ENCODE data around the gene GARS1. TPM values are rescaled to one million over a fixed set of nuclear protein-coding genes. Genes with fewer than 3 reads are reported as not detected.

GARS1 gene
- total RNA-seq, 1 experiment from 2014 or later, result 274 TPM

DNA sequence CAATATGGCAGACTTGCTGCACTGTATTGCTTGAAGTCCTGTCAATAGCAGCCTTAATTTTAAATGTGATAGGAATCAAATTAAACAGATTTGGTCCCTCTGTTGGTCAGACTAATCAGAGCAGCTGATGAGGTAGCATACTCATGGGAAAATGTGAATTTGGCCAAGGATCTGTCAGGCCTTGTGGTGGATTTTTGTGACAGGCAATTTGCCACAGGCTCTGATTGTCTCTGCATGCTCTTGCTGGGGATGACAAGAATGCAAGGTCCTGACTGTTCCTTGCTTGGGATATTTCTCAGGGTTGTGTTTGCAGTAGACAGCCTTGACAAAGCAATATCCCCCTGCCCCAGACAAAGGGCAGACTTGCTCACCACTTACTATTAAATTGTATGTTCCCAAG lies 41.5 kb upstream of the GARS1 start:
- Histone ChIP-seq H3K4me3 (no peak overlapping the region), H3K4me2 (no peak overlapping the region), H4K20me1 (ENCODE audit: insufficient read depth) (no peaks in the 10 kb centered on the region), H3K27me3 (ENCODE audit: insufficient read depth, low read depth) (no peaks in the 10 kb centered on the region), H3F3A (ENCODE audit: insufficient read depth, low read depth) (peaks cover 24% of the 10 kb centered on the region; the same call in 1 of the 2 replicates), H3K9me2 (ENCODE audit: insufficient read depth) (no peaks in the 10 kb centered on the region), H3K4me1 (replicated peaks; ENCODE audit: insufficient read depth) (peaks cover 32% of the 10 kb centered on the region), H3K9me3 (ENCODE audit: insufficient read depth, low read depth) (peaks cover 3% of the 10 kb centered on the region), H3K27ac (no peak overlapping the region), H2AFZ (no peak overlapping the region), H3K79me2 (ENCODE audit: low read depth) (no peaks in the 10 kb centered on the region), H3K36me3 (ENCODE audit: low read depth) (no peaks in the 10 kb centered on the region)
- intact Hi-C loops (cut with micrococcal nuclease; ENCODE audit: unreplicated experiment), result loop anchor here (5.0 kb wide), 1 partner anchor 46 kb away; no protein-coding TSS in a partner anchor
- ChIA-PET POLR2A (ENCODE audit: unreplicated experiment) (no interaction called here), CTCF (no interaction called here)
- TF ChIP-seq EZH2 (IDR thresholded peaks at IDR 0.05; ENCODE audit: low read depth) (no peak), CTCF (conservative IDR thresholded peaks at IDR 0.05) (no peak)
- no TSS peak for BruUV-seq (replicated peaks)
- no peak for DNase-seq

DNA sequence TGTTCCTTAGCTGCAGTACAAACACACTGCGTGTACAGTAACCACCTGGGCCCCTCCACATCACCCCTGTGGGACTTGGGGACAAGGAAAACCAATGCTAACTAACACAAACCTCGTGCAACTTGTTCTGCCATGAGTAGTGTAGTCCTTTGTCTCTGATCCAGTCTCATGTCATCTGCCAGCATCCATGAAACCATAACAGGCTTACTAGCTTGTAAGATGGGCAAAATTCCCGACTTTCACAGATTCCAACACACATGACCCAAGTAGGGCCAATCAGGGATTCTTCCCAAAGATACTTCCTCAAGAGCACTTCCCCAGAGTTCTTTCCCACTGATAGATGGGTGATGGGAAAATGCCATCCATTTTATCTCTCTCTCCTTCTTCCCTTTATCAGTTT lies 41.1 kb upstream of the GARS1 start:
- Histone ChIP-seq H3K4me3 (no peak overlapping the region), H3K36me3 (ENCODE audit: low read depth) (no peaks in the 10 kb centered on the region), H3K4me1 (replicated peaks; ENCODE audit: insufficient read depth) (peaks cover 32% of the 10 kb centered on the region), H2AFZ (no peak overlapping the region), H3K9me2 (ENCODE audit: insufficient read depth) (no peaks in the 10 kb centered on the region), H3F3A (ENCODE audit: insufficient read depth, low read depth) (peaks cover 24% of the 10 kb centered on the region; the same call in 1 of the 2 replicates), H3K4me2 (no peak overlapping the region), H3K27me3 (ENCODE audit: insufficient read depth, low read depth) (no peaks in the 10 kb centered on the region), H3K9me3 (ENCODE audit: insufficient read depth, low read depth) (peaks cover 3% of the 10 kb centered on the region), H3K79me2 (ENCODE audit: low read depth) (no peaks in the 10 kb centered on the region), H3K27ac (no peak overlapping the region), H4K20me1 (ENCODE audit: insufficient read depth) (no peaks in the 10 kb centered on the region)
- intact Hi-C loops (cut with micrococcal nuclease; ENCODE audit: unreplicated experiment), result loop anchor here (5.0 kb wide), 1 partner anchor 46 kb away; no protein-coding TSS in a partner anchor
- POLR2A ChIA-PET (ENCODE audit: unreplicated experiment), result no interaction called here
- BruUV-seq (replicated peaks), result no TSS peak
- TF ChIP-seq EZH2 (IDR thresholded peaks at IDR 0.05; ENCODE audit: low read depth), result no peak
- TF ChIP-seq CTCF (conservative IDR thresholded peaks at IDR 0.05), result no peak
- CTCF ChIA-PET, result no interaction called here
- DNase-seq, result no peak

DNA sequence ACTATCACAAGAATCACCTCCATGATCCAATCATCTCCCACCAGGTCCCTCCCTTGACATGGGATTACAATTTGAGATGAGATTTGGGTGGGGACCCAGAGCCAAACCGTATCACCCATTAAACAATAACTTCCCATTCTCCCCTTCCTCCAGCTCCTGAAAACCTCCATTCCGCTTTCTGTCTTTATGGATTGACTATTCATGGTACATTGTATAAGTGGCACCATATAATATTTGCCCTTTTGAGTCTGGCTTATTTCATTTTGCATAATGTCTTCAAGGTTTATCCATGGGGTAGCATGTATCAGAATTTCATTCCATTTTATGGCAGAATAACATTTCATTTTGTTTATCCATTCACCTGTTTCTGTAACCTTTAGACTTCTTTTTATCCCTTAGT lies 39.2 kb upstream of the GARS1 start:
- DNase-seq, result no peak
- POLR2A ChIA-PET (ENCODE audit: unreplicated experiment), result no interaction called here
- CTCF ChIA-PET, result no interaction called here
- Histone ChIP-seq H3K27me3 (ENCODE audit: insufficient read depth, low read depth) (no peaks in the 10 kb centered on the region), H3K79me2 (ENCODE audit: low read depth) (no peaks in the 10 kb centered on the region), H3K9me2 (ENCODE audit: insufficient read depth) (no peaks in the 10 kb centered on the region), H3K9me3 (ENCODE audit: insufficient read depth, low read depth) (peaks cover 3% of the 10 kb centered on the region), H3K27ac (no peak overlapping the region), H3K4me2 (no peak overlapping the region), H3K36me3 (ENCODE audit: low read depth) (no peaks in the 10 kb centered on the region; the same call in 1 of the 2 replicates), H2AFZ (no peak overlapping the region), H4K20me1 (ENCODE audit: insufficient read depth) (no peaks in the 10 kb centered on the region), H3K4me3 (no peak overlapping the region), H3F3A (ENCODE audit: insufficient read depth, low read depth) (peaks cover 19% of the 10 kb centered on the region; the same call in 1 of the 2 replicates), H3K4me1 (replicated peaks; ENCODE audit: insufficient read depth) (peaks cover 20% of the 10 kb centered on the region)
- intact Hi-C loops (cut with micrococcal nuclease; ENCODE audit: unreplicated experiment), result no loop called here
- no peak for TF ChIP-seq EZH2 (IDR thresholded peaks at IDR 0.05; ENCODE audit: low read depth)
- no peak for TF ChIP-seq CTCF (conservative IDR thresholded peaks at IDR 0.05)
- no TSS peak for BruUV-seq (replicated peaks)
